Osteoblast (primary cell): ENCODE results near the gene WNT7B. TPM values are rescaled to one million over a fixed set of nuclear protein-coding genes. Genes with fewer than 3 reads are reported as not detected.

Experiments
- DNase-seq: peaks from one replicate; pipeline ENCODE4 v3.0.0; 2011; ENCODE audit warnings: low spot score, mixed read lengths; ENCODE audit not compliant: insufficient read length; ENCODE audit errors: missing footprints
- H2AFZ ChIP-seq: 2 replicates; pipeline ENCODE4 v1.6.0; 2011; ENCODE audit warnings: mild to moderate bottlenecking, low read length
- H3K27ac ChIP-seq: 2 replicates; pipeline ENCODE4 v1.5.1; 2011; ENCODE audit warnings: mild to moderate bottlenecking, low read depth, low read length, moderate library complexity
- H3K27me3 ChIP-seq: 2 replicates; pipeline ENCODE4 v1.6.0; 2012; ENCODE audit warnings: mild to moderate bottlenecking, control low read depth, inconsistent platforms, low read length, moderate library complexity; ENCODE audit not compliant: insufficient read depth
- H3K36me3 ChIP-seq: 2 replicates; pipeline ENCODE4 v1.5.1; 2011; ENCODE audit warnings: mild to moderate bottlenecking, low read length, control low read depth, moderate library complexity; ENCODE audit not compliant: insufficient read depth
- H3K4me1 ChIP-seq: 2 replicates; pipeline ENCODE4 v1.5.1; 2011; ENCODE audit warnings: mild to moderate bottlenecking, low read length, control low read depth, moderate library complexity; ENCODE audit not compliant: insufficient read depth
- H3K4me2 ChIP-seq: 2 replicates; pipeline ENCODE4 v1.6.0; 2011; ENCODE audit warnings: mild to moderate bottlenecking, low read length; ENCODE audit not compliant: insufficient read depth
- H3K4me3 ChIP-seq: fragments of 200-600 bp; sonication (generic); 3 replicates; pipeline ENCODE4 v1.5.1; 2012; ENCODE audit warnings: mild to moderate bottlenecking, low read length, inconsistent platforms; ENCODE audit not compliant: insufficient read depth
- H3K79me2 ChIP-seq: 2 replicates; pipeline ENCODE4 v1.6.0; 2012; ENCODE audit warnings: mild to moderate bottlenecking, low read length, control low read depth, inconsistent platforms; ENCODE audit not compliant: insufficient read depth
- H3K9me3 ChIP-seq: 2 replicates; pipeline ENCODE4 v1.5.1; 2011; ENCODE audit warnings: low read depth, low read length, control low read depth
- H4K20me1 ChIP-seq: 2 replicates; pipeline ENCODE4 v1.6.0; 2012; ENCODE audit warnings: mild to moderate bottlenecking, low read length, control low read depth; ENCODE audit not compliant: insufficient read depth
- CTCF ChIP-seq: IDR thresholded peaks from 2 replicates; pipeline ENCODE4 v1.5.1; 2011; ENCODE audit warnings: mild to moderate bottlenecking, low read depth, low read length, moderate library complexity; ENCODE audit errors: extremely low read depth
- total RNA-seq: library from RNA; depleted of rRNA; stranded (reverse); fragments of >200 nt; gene quantifications from 2 replicates; pipeline ENCODE4 v1.2.3, GENCODE V29; 2012

WNT7B gene
- total RNA-seq, 1 donor = not detected

GRCh38 chr22:46001426-46002106 is 24.6 kb upstream of the WNT7B start:
- no peaks in the 10 kb centered on the region for H3K9me3 ChIP-seq

GRCh38 chr22:46001046-46001425 is 24.1 kb upstream of the WNT7B start:
- Histone ChIP-seq H3K27me3 (no peaks in the 10 kb centered on the region), H3K4me2 (no peak overlapping the region), H3K36me3 (no peaks in the 10 kb centered on the region), H3K27ac (no peak overlapping the region), H3K9me3 (no peaks in the 10 kb centered on the region), H3K4me1 (peaks cover 35% of the 10 kb centered on the region), H4K20me1 (no peaks in the 10 kb centered on the region), H3K4me3 (no peak overlapping the region), H3K79me2 (peaks cover 20% of the 10 kb centered on the region), H2AFZ (no peak overlapping the region)
- DNase-seq = peak; percentile 82
- no peak for TF ChIP-seq CTCF

More at GRCh38 chr22:46001426-46002106, 24.6 kb upstream of the WNT7B start:
- Histone ChIP-seq H3K27ac (no peak overlapping the region), H3K36me3 (no peaks in the 10 kb centered on the region), H3K4me1 (peaks cover 35% of the 10 kb centered on the region), H3K27me3 (no peaks in the 10 kb centered on the region), H3K4me2 (no peak overlapping the region), H4K20me1 (no peaks in the 10 kb centered on the region), H2AFZ (no peak overlapping the region), H3K79me2 (peaks cover 20% of the 10 kb centered on the region), H3K4me3 (no peak overlapping the region)
- peak; percentile 65 for DNase-seq
- TF ChIP-seq CTCF = no peak

- no peak overlapping the region for H2AFZ ChIP-seq
- no peak overlapping the region for H3K27ac ChIP-seq
- peaks cover 36% of the 10 kb centered on the region for H3K4me1 ChIP-seq
- no peak for TF ChIP-seq CTCF
- H4K20me1 ChIP-seq = no peaks in the 10 kb centered on the region
- no peaks in the 10 kb centered on the region for H3K36me3 ChIP-seq
- H3K9me3 ChIP-seq = no peaks in the 10 kb centered on the region
- H3K79me2 ChIP-seq = peaks cover 25% of the 10 kb centered on the region
- no peak overlapping the region for H3K4me2 ChIP-seq
- H3K27me3 ChIP-seq = no peaks in the 10 kb centered on the region
- peak; percentile 66 for DNase-seq
- no peak overlapping the region for H3K4me3 ChIP-seq
These were observed 23.4 kb upstream of the WNT7B start for GRCh38 chr22:46000081-46001027.

GRCh38 chr22:45999379-45999971 is 22.5 kb upstream of the WNT7B start:
- Histone ChIP-seq H3K27ac (no peak overlapping the region), H3K4me2 (no peak overlapping the region), H3K4me1 (peaks cover 41% of the 10 kb centered on the region), H3K79me2 (peaks cover 32% of the 10 kb centered on the region), H3K4me3 (no peak overlapping the region), H3K9me3 (no peaks in the 10 kb centered on the region), H4K20me1 (peaks cover 3% of the 10 kb centered on the region), H3K27me3 (no peaks in the 10 kb centered on the region), H3K36me3 (no peaks in the 10 kb centered on the region), H2AFZ (no peak overlapping the region)
- no peak for TF ChIP-seq CTCF
- DNase-seq = peak; percentile 82
